BLaER1 (cell line): ENCODE data around the gene KLHL12.

Experiments used
- H3K27ac ChIP-seq: shearing (Covaris generic); formaldehyde crosslinking; 2 replicates; pipeline ENCODE4 v1.8.1; 2022
- H3K27me3 ChIP-seq: shearing (Covaris generic); formaldehyde crosslinking; 2 replicates; pipeline ENCODE4 v1.8.1; 2022
- H3K36me3 ChIP-seq: shearing (Covaris generic); formaldehyde crosslinking; 2 replicates; pipeline ENCODE4 v1.8.1; 2022
- H3K4me1 ChIP-seq: shearing (Covaris generic); formaldehyde crosslinking; 2 replicates; pipeline ENCODE4 v1.8.1; 2022
- H3K4me2 ChIP-seq: shearing (Covaris generic); formaldehyde crosslinking; 2 replicates; pipeline ENCODE4 v1.8.1; 2022
- H3K4me3 ChIP-seq: shearing (Covaris generic); formaldehyde crosslinking; 2 replicates; pipeline ENCODE4 v1.8.1; 2022
- H3K9ac ChIP-seq: shearing (Covaris generic); formaldehyde crosslinking; 2 replicates; pipeline ENCODE4 v1.8.1; 2022
- H3K9me3 ChIP-seq: shearing (Covaris generic); formaldehyde crosslinking; 2 replicates; pipeline ENCODE4 v1.8.1; 2022
- H4K20me1 ChIP-seq: shearing (Covaris generic); formaldehyde crosslinking; 2 replicates; pipeline ENCODE4 v1.8.1; 2022
- Cebpa-rat ChIP-seq: shearing (Covaris generic); IDR thresholded peaks from 2 replicates; pipeline ENCODE4 v1.8.1; 2022

KLHL12 gene

DNA sequence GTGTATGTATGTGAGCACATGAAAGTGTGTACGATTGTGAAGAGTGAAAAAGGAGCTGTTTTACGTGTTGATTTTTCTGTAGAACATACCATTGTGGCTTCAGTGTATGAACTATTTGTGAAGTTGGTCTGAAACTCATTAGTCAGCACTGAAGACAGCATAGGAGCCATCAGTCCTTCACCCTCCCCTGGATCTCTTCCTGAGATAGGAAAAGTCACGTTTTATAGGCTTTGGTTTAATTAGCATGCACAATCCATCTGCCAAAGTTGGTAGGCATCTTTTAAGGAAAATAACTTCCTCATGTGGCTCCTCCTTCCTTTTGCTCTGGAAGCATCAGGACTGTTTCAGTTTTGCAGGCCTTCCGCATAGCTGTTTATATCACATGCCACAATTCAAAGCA is 36.6 kb downstream of the KLHL12 start:
- Histone ChIP-seq H3K4me1 (peaks cover 32% of the 10 kb centered on the region), H3K27me3 (no peaks in the 10 kb centered on the region), H3K9me3 (no peaks in the 10 kb centered on the region), H3K4me3 (no peak overlapping the region), H3K4me2 (no peak overlapping the region), H3K27ac (no peak overlapping the region), H3K36me3 (peaks cover 56% of the 10 kb centered on the region), H3K9ac (0 out of 2 replicates have a peak overlapping the region, but pooled peaks have one; percentile 0), H4K20me1 (peaks cover 4% of the 10 kb centered on the region)
- no peak for TF ChIP-seq Cebpa-rat

DNA sequence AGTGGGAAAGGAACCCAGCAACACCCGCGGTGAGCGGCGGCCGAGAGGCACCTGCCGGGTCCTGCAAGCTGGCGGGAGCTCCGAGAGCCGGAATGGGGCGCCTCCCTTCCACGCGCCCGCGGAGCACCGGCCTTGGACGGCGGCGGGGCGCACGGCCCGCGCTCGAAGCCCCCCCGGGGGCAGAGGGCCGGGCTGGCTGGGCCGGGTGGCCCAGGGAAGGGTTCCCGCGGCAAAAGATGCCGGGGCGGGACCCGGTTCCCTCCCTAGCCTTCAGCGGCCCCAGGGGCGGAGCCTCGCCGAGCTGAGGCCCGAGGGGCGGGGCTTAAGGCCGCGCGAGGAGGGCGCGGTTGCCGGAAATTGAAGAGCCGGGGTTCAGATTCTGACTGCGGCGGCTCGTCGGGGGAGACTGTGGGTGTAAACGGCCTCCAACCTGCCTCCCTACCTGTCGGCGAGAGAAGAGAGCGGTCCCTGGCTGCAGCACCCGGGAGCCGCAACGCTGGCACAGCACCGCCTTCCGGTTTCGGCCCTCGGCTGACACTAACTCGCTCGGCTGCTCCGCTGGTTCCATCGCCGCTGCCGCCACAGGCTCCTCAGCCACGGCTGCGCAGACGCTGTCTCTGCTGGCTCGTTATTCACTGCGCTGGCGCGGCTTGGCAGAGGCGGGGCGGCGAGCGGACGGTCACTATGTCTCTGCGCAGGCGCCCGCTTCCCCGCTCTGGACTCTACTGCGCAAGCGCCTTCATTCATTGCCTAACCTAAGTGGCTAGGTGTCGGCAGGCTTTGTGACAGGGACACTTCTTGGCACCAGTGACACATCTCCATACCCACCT is 38.3 kb downstream of the KLHL12 start, which contains the start of gene RABIF:
RABIF (minus strand) TSS at position 619 of the 830 bp plus-strand sequence; CDS start at position 568, 51 bp downstream.
- H3K4me3 ChIP-seq: peak within 1 kb of the TSS; percentile 82
- H3K9me3 ChIP-seq: no peaks in the 10 kb centered on the region
- no peak for TF ChIP-seq Cebpa-rat
- peaks cover 35% of the 10 kb centered on the region for H3K4me1 ChIP-seq
- peak within 1 kb of the TSS; percentile 84 for H3K27ac ChIP-seq
- peaks cover 15% of the 10 kb centered on the region for H4K20me1 ChIP-seq
- peak within 1 kb of the TSS; percentile 80 for H3K4me2 ChIP-seq
- H3K27me3 ChIP-seq: no peaks in the 10 kb centered on the region
- H3K36me3 ChIP-seq: peaks cover 44% of the 10 kb centered on the region
- peak within 1 kb of the TSS; percentile 86 for H3K9ac ChIP-seq

DNA sequence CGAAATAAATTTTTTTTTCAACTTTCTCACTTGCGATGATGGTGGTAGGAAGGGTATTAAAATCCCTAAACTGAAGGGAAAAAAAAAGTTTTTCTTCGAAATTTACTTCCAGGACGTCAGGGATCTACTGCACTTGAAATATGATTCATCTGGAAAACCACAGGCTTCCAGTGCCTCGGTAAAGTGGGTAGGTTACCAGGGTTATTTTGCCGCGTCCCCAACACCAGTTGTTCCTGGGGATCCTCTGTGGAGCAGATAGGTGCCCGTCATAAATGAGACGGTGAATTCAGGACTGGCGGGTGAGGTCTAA is 38.9 kb downstream of the KLHL12 start:
- peak overlapping the region; percentile 82 for H3K4me3 ChIP-seq
- H3K36me3 ChIP-seq: peaks cover 38% of the 10 kb centered on the region
- H3K4me2 ChIP-seq: peak overlapping the region; percentile 80
- peaks cover 35% of the 10 kb centered on the region for H3K4me1 ChIP-seq
- H4K20me1 ChIP-seq: peaks cover 15% of the 10 kb centered on the region
- TF ChIP-seq Cebpa-rat: no peak
- no peaks in the 10 kb centered on the region for H3K9me3 ChIP-seq
- peak overlapping the region; percentile 84 for H3K27ac ChIP-seq
- peak overlapping the region; percentile 86 for H3K9ac ChIP-seq
- no peaks in the 10 kb centered on the region for H3K27me3 ChIP-seq

- no peak for TF ChIP-seq Cebpa-rat
Observed at GRCh38 chr1:202880961-202881460, 46.0 kb downstream of the KLHL12 start.

DNA sequence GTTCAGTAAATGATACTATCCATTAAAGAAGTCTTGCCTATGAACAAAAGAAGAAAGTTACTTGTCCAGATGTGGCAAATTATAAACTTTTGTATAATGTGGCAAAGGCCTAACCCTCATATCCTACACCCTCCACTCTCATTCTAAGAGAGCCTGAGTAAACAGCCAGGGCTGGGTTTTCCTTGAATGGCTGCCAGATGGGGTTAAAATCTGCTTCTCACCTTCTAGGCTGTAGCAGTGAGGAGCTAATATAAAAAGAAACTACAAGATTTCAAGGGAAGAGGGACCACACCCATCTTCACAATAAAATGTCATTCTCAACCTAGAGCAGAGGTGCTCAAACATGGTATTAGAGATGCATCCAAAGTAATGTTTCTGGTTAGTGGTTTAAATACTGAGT is 47.0 kb downstream of the KLHL12 start:
- H3K9me3 ChIP-seq: no peaks in the 10 kb centered on the region
- TF ChIP-seq Cebpa-rat: no peak
- peaks cover 57% of the 10 kb centered on the region for H3K36me3 ChIP-seq
- no peak overlapping the region for H3K4me2 ChIP-seq
- peaks cover 19% of the 10 kb centered on the region for H3K4me1 ChIP-seq
- H3K27ac ChIP-seq: no peak overlapping the region
- H3K4me3 ChIP-seq: no peak overlapping the region
- no peak overlapping the region for H3K9ac ChIP-seq
- H4K20me1 ChIP-seq: peaks cover 27% of the 10 kb centered on the region
- H3K27me3 ChIP-seq: no peaks in the 10 kb centered on the region

More at GRCh38 chr1:202880961-202881460, 46.0 kb downstream of the KLHL12 start:
- Histone ChIP-seq H3K27ac (no peak overlapping the region), H3K4me1 (peaks cover 27% of the 10 kb centered on the region), H3K9ac (no peak overlapping the region), H3K4me2 (peak overlapping the region; percentile 28; the same call in 1 of the 2 replicates), H3K4me3 (no peak overlapping the region), H4K20me1 (peaks cover 33% of the 10 kb centered on the region), H3K36me3 (peaks cover 57% of the 10 kb centered on the region), H3K9me3 (no peaks in the 10 kb centered on the region), H3K27me3 (no peaks in the 10 kb centered on the region)

DNA sequence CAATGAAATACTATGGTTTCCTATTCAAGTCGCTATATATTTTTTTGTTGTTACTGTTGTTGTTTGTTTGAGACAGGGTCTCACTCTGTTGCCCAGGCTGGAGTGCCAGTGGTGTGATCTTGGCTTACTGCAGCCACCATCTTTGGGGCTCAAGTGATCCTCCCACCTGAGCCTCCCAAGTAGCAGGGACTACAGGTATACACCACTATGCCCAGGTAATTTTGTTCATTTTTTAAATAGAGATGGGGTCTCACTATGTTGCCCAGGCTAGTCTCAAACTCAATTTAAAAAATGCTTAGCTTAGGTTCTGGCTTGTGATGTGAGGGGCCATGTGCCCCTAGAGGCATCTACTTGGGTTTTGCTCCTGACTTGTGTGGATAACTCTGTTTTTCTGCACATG is 47.9 kb downstream of the KLHL12 start:
- Histone ChIP-seq H3K9me3 (no peaks in the 10 kb centered on the region), H3K4me2 (no peak overlapping the region), H3K36me3 (peaks cover 52% of the 10 kb centered on the region), H3K27ac (no peak overlapping the region), H3K9ac (no peak overlapping the region), H4K20me1 (peaks cover 18% of the 10 kb centered on the region), H3K4me1 (peaks cover 19% of the 10 kb centered on the region), H3K4me3 (no peak overlapping the region), H3K27me3 (no peaks in the 10 kb centered on the region)
- no peak for TF ChIP-seq Cebpa-rat

DNA sequence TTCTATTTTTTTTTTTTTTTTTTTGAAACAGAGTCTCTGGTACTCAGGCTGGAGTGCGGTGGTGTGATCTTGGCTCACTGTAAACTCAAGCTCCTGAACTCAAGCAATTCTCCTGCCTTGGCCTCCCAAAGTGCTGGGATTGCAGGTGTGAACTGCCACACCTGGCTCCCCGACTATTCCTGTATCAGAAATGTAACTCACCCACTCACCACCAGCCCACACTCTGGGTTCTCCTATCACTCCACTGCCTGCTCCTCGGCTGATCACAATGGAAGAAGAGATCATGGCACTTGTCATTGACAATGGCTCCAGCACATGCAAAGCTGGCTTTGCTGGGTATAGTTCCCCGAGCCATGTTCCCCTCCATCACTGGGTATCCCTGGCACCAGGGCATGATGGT is 54.0 kb downstream of the KLHL12 start:
- H3K9ac ChIP-seq: no peak overlapping the region
- H3K36me3 ChIP-seq: peaks cover 10% of the 10 kb centered on the region
- H3K9me3 ChIP-seq: no peaks in the 10 kb centered on the region
- no peaks in the 10 kb centered on the region for H4K20me1 ChIP-seq
- H3K27ac ChIP-seq: no peak overlapping the region
- TF ChIP-seq Cebpa-rat: no peak
- no peak overlapping the region for H3K4me3 ChIP-seq
- no peak overlapping the region for H3K4me2 ChIP-seq
- no peaks in the 10 kb centered on the region for H3K4me1 ChIP-seq
- no peaks in the 10 kb centered on the region for H3K27me3 ChIP-seq

DNA sequence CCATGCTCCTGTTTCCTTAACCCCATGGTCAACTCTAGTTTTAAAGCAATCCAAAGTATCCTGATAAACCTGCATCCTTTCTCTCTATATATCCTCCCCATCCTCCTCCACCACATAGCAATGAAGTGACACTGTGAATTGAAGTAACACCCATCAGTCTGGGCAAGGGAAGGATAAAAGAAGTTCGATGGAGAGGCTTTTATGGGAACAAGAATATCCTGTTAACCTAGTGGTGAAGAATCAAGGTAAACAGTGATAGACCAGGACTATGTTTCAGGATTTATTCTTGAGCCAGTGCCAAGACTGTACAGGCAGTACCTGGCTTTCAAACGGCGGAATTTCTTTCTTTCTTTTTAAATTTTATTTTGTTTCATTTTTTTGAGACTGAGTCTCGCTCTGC is 55.7 kb downstream of the KLHL12 start:
- H3K4me1 ChIP-seq: no peaks in the 10 kb centered on the region
- no peak overlapping the region for H3K4me2 ChIP-seq
- no peaks in the 10 kb centered on the region for H3K9me3 ChIP-seq
- H4K20me1 ChIP-seq: no peaks in the 10 kb centered on the region
- H3K27me3 ChIP-seq: no peaks in the 10 kb centered on the region
- no peak for TF ChIP-seq Cebpa-rat
- no peak overlapping the region for H3K27ac ChIP-seq
- H3K4me3 ChIP-seq: no peak overlapping the region
- H3K9ac ChIP-seq: no peak overlapping the region
- H3K36me3 ChIP-seq: no peaks in the 10 kb centered on the region

- H3K27me3 ChIP-seq: peaks cover 67% of the 10 kb centered on the region
- H3K4me1 ChIP-seq: peaks cover 28% of the 10 kb centered on the region
- no peak overlapping the region for H3K9ac ChIP-seq
- H3K9me3 ChIP-seq: peaks cover 27% of the 10 kb centered on the region
- H3K4me2 ChIP-seq: no peak overlapping the region
- TF ChIP-seq Cebpa-rat: no peak
- H3K4me3 ChIP-seq: no peak overlapping the region
- H4K20me1 ChIP-seq: 0 out of 2 replicates have a peak, but pooled peaks cover 15% of the 10 kb centered on the region
- H3K36me3 ChIP-seq: no peaks in the 10 kb centered on the region
- H3K27ac ChIP-seq: no peak overlapping the region
Observed at GRCh38 chr1:202862679-202863560, 64.1 kb downstream of the KLHL12 start.
